ENCODE measurements around the gene OSBP2. TPM values are rescaled to one million over a fixed set of nuclear protein-coding genes. Genes with fewer than 3 reads are reported as not detected.
"Not testable (repeated sequence)": the region's sequence is repeated elsewhere in the genome, so short reads cannot be mapped to it uniquely, and the experiment has no call there.

The OSBP2 gene
- total RNA-seq, 1 donor, result 6.2 TPM

GRCh38 chr22:30717331-30717921, 22.8 kb downstream of the OSBP2 start:
- no peak for DNase-seq (ENCODE audit: low read depth in 2 of 3, low spot score in 2 of 3)

GRCh38 chr22:30717952-30718351, 23.3 kb downstream of the OSBP2 start:
- DNase-seq (ENCODE audit: low read depth in 2 of 3, low spot score in 2 of 3), result no peak

- DNase-seq (ENCODE audit: low read depth in 2 of 3, low spot score in 2 of 3), result no peak
Observed at GRCh38 chr22:30718491-30718890, 23.8 kb downstream of the OSBP2 start.

DNA sequence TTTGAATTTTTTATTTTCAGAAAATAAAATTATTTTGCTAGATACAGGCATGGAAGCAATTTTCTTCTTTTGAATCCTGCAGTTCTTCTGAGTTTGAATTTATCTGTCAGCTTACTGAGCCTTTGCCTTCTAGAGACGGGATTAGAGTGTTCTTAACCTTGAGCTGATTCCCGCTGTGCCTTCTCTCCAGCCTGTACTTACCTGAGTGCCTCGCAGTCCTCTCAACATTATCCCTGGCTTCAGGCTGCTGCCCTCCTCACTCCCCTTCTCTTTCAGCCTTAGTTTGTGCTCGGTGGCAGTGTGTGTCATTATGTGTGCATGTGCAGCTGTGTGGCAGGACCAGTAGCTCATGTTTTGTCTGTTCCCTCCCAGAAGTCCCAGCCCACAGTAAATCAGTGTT, 24.3 kb downstream of the OSBP2 start:
- no peak for DNase-seq (ENCODE audit: low read depth in 2 of 3, low spot score in 2 of 3)

GRCh38 chr22:30720263-30720837, 25.7 kb downstream of the OSBP2 start:
- DNase-seq (ENCODE audit: low read depth in 2 of 3, low spot score in 2 of 3), result no peak

GRCh38 chr22:30721741-30722140, 27.1 kb downstream of the OSBP2 start:
- DNase-seq (ENCODE audit: low read depth in 2 of 3, low spot score in 2 of 3), result no peak

DNA sequence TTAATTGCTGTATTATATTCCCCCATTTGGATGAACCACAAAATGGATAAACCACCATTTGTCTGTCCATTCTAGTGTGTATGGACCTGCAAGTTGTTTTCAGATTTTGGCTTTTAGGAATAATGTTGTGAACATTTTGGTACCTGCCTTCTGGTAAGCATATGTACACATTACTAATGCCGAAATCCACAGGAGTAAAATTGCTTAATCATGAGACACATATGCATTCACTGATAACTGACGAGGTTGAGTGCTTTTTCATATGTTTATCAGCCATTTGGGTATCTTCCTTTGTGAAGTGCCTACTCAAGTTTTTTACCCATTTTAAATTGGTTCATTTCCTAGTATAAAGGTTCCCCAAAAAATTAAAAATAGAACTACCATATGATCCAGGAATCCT, 34.2 kb downstream of the OSBP2 start:
- DNase-seq (ENCODE audit: low read depth in 2 of 3, low spot score in 2 of 3), result no peak

- DNase-seq (ENCODE audit: low read depth in 2 of 3, low spot score in 2 of 3), result no peak
Observed at GRCh38 chr22:30731658-30732057, 37.0 kb downstream of the OSBP2 start.

- DNase-seq (ENCODE audit: low read depth in 2 of 3, low spot score in 2 of 3), result no peak
Observed at GRCh38 chr22:30732426-30732825, 37.8 kb downstream of the OSBP2 start.

DNA sequence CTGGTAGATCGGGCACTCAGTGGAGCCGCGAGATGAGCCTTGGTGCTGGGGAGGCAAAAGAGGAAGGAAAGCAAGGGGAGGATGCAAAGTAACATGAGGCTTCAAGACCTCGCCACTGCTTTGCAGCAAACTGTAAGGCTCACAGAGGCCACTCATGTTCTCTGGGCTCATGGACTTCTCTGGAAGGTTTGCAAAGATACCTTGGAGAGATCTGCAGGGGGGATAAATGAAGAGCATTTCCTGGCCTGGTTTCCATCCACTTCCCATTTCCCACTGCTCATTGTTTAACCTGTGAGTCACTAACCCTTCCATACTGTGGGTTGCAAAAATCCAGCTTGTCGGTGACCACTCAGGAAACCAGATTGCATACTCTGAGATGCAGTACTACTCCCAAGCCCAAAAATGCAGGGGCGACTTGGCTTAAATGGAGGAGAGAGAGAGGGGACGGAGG, 38.5 kb downstream of the OSBP2 start:
- DNase-seq (ENCODE audit: low read depth in 2 of 3, low spot score in 2 of 3), result peak in 1 of 3 donors; percentile 39

DNA sequence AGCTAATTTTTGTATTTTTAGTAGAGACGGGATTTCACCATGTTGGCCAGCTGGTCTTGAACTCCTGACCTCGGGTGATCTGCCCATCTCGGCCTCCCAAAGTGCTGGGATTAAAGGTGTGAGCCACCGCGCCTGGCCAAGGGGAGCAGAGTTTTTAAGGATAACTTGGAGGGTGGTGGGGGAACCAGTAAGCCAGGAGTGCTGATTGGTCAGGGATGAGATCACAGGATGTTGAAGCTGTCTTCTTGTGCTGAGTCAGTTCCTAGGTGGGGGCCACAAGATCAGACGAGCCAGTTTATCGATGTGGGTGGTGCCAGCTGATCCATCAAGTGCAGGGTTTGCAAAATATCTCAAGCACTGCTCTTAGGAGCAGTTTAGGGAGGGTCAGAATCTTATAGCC, 45.3 kb downstream of the OSBP2 start:
- DNase-seq (ENCODE audit: low read depth in 2 of 3, low spot score in 2 of 3), result not testable (repeated sequence)

DNA sequence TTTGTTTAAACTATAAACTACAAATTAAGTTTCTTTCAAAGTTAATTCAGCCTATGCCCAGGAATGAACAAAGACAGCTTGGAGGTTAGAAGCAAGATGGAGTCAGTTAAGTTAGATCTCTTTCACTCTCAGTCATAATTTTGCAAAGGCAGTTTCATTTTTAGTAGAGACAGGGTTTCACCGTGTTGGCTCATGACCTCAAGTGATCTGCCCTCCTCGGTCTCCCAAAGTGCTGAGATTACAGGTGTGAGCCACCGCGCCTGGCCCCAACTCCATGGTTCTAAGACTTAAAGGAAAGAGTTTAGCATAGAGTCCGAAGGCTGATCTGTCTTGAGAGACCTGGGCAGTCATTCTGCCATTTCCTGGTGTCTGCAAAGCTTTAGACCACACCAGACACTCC, 45.8 kb downstream of the OSBP2 start:
- not testable (repeated sequence) for DNase-seq (ENCODE audit: low read depth in 2 of 3, low spot score in 2 of 3)

- DNase-seq (ENCODE audit: low read depth in 2 of 3, low spot score in 2 of 3), result no peak
Observed at GRCh38 chr22:30742291-30743256, 47.9 kb downstream of the OSBP2 start.

DNA sequence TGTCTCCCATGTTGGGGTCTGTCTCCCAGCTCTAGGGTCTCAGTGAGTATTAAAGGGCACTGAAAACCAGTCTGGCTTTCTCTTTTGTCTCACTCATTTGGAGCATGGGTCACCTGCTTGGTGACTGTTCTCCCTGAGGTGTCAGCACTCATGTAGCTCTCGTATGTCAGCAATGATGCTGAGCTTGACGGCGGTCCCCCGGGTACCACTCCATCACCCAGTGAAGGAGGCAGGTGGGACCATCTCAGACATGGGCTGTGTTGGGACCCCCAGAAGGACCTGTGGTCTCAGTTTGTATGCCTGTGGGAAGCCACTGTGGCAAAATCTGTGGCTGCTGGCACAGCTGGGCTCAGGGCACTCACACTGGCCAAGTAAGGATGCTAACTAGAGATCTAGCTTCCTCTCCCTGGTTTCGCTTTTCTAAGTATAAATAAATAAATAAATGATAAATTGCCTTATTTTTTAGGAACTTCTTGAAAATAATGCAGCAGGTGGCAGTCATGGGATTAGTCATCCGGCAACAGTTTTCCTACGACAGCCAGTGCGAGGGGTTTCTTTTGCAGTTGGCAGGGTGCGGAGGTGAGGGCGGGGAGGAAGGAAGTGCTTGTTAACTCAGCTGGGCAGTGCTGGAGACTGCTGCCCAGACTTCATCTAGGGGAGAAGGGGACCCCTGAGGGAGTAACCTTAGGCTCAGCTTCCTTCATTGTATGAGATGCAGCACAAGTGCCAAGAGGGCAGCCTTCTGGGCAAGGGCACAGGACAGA, 48.8 kb downstream of the OSBP2 start:
- peak in 2 of 3 donors; percentile 65 to 70 for DNase-seq (ENCODE audit: low read depth in 2 of 3, low spot score in 2 of 3)

- no peak for DNase-seq (ENCODE audit: low read depth in 2 of 3, low spot score in 2 of 3)
Observed at GRCh38 chr22:30744224-30744623, 49.5 kb downstream of the OSBP2 start.

DNA sequence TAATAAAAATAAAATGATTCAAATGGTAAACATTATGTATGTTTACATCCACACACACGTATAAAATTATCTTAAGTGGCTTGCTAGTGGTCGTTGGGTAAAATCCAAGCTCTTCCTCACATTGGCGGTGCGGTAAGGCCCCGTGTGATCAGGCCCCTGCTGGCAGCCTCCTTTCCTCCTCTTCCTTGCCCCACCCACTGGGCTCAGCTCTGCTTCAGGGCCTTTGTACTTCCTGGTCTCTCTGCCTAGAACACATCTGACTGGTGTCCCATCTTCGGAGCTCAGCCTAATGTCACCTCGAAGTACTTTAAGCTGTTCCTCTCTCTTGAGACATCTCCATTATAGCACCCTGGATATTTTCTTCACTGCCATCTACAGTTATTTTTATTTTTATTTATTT, 52.8 kb downstream of the OSBP2 start:
- DNase-seq (ENCODE audit: low read depth in 2 of 3, low spot score in 2 of 3), result no peak

DNA sequence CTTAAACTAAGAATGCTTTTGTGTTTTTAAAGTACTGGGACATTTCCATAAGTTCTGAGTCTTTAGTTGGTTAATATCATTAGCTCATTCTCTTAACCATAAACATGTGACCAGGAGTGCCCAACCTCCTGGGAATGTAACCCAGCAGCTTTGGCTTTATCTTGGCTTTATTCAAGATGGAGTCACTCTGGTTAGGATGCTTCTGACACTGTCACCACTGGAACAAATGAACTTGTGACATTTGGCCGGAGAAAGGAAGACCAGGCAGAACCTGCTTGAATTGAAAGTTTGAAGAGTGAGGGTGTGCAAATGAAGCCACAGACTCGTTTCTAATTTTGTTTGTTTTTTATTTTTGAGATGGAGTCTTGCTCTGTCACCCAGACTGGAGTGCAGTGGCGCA, 54.6 kb downstream of the OSBP2 start:
- no peak for DNase-seq (ENCODE audit: low read depth in 2 of 3, low spot score in 2 of 3)

GRCh38 chr22:30749849-30750248, 55.2 kb downstream of the OSBP2 start:
- no peak for DNase-seq (ENCODE audit: low read depth in 2 of 3, low spot score in 2 of 3)

DNA sequence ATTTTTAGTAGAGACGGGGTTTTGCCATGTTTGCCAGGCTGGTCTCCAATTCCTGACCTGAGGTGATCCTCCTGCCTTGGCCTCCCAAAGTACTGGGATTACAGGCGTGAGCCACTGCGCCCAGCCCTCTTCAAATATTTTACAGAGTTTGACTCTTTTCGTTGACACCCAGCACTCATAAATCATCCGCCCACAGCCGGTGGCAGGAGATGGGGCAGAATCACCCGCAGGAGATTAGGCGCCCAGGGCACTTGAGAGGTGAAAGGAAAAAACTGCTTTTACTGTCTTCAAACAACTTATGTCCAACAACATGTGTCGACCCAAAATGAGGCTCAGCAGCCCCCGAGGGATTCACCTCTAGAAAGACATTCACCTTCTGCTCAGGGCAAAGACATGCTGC, 56.9 kb downstream of the OSBP2 start:
- DNase-seq (ENCODE audit: low read depth in 2 of 3, low spot score in 2 of 3), result no peak

- DNase-seq (ENCODE audit: low read depth in 2 of 3, low spot score in 2 of 3), result no peak
Observed at GRCh38 chr22:30752771-30753170, 58.1 kb downstream of the OSBP2 start.

DNA sequence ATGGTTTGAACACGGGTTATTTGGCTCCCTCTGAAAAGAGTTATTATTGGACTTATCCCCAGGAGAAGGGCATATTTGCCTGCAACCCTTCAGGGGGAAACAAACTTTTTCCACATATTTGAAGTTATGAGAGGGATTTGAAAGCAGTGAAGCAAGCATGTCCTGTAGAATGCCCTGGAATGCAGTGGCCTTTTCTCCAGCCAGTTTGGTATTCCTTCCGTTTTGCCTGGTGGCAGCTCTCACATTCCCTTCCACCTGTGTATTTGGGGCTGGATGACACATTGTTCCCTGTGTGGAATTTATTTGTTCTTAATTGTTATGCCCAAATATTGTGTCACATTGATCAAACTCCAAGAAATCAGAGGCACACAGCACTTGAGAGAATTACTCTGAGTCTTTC, 59.0 kb downstream of the OSBP2 start:
- no peak for DNase-seq (ENCODE audit: low read depth in 2 of 3, low spot score in 2 of 3)
